IMR-90 (cell line): ENCODE data around the gene GGPS1. TPM values are rescaled to one million over a fixed set of nuclear protein-coding genes. Genes with fewer than 3 reads are reported as not detected.

Source experiments
- ATAC-seq: fragments of 200-7000 bp; cut with Tn5 transposase; 2 replicates; pipeline ENCODE4 v1.9.1; 2020; ENCODE audit warnings: low read depth, mild to moderate bottlenecking, moderate library complexity
- BruUV-seq: library from RNA; stranded (reverse); fragments of 400-500 nt; replicated peaks from 2 replicates; lab custom pipeline; 2021; lab: Mats Ljungman, UMichigan
- CTCF ChIA-PET: fragments of 300-600 bp; formaldehyde crosslinking; extraction: SDS; loops from one replicate; lab custom pipeline; 2021; ENCODE audit warnings: antibody characterized with exemption; lab: Yijun Ruan, JAX
- POLR2A ChIA-PET: fragments of 300-600 bp; sonication (Branson Sonifier 250); formaldehyde crosslinking; loops from one replicate; lab custom pipeline; 2022; ENCODE audit warnings: antibody characterized with exemption; ENCODE audit not compliant: unreplicated experiment; lab: Charles Lee
- DNase-seq: peaks from one replicate; pipeline ENCODE4 v3.0.0; 2013
- H2AFZ ChIP-seq: replicated peaks from 2 replicates; pipeline ENCODE3; 2013; ENCODE audit warnings: low read length, mild to moderate bottlenecking; ENCODE audit not compliant: poor library complexity
- H2AK5ac ChIP-seq: 2 replicates; pipeline ENCODE4 v1.6.1; 2013; ENCODE audit warnings: low read depth, low read length, inconsistent platforms
- H2AK9ac ChIP-seq: replicated peaks from 2 replicates; pipeline ENCODE3; 2013; ENCODE audit warnings: mild to moderate bottlenecking, low read depth, low read length, moderate library complexity; ENCODE audit not compliant: poor library complexity
- H2BK120ac ChIP-seq: 2 replicates; pipeline ENCODE4 v1.6.1; 2013; ENCODE audit warnings: low read depth, low read length, inconsistent platforms
- H2BK15ac ChIP-seq: 3 replicates; pipeline ENCODE4 v1.6.1; 2013; ENCODE audit warnings: low read depth, low read length, inconsistent platforms
- H2BK20ac ChIP-seq: 2 replicates; pipeline ENCODE4 v1.6.1; 2013; ENCODE audit warnings: low read depth, mild to moderate bottlenecking, inconsistent platforms, low read length, moderate library complexity
- H2BK5ac ChIP-seq: 2 replicates; pipeline ENCODE4 v1.6.1; 2013; ENCODE audit warnings: mild to moderate bottlenecking, low read depth, low read length, inconsistent platforms; ENCODE audit not compliant: poor library complexity, severe bottlenecking
- H3K14ac ChIP-seq: replicated peaks from 2 replicates; pipeline ENCODE4 v1.6.1; 2013; ENCODE audit warnings: low read depth, low read length, inconsistent platforms
- H3K18ac ChIP-seq: 2 replicates; pipeline ENCODE4 v1.6.1; 2013; ENCODE audit warnings: low read depth, low read length, control low read depth
- H3K23ac ChIP-seq: 2 replicates; pipeline ENCODE4 v1.6.1; 2013; ENCODE audit warnings: low read depth, low read length, inconsistent platforms
- H3K27ac ChIP-seq: 2 replicates; pipeline ENCODE4 v1.5.1; 2013; ENCODE audit warnings: mild to moderate bottlenecking, control low read depth, low read length; ENCODE audit not compliant: insufficient read depth
- H3K27me3 ChIP-seq: 2 replicates; pipeline ENCODE4 v1.6.1; 2013; ENCODE audit warnings: low read length; ENCODE audit not compliant: control insufficient read depth, insufficient read depth
- H3K36me3 ChIP-seq: 2 replicates; pipeline ENCODE4 v1.6.1; 2013; ENCODE audit warnings: low read length, mixed read lengths; ENCODE audit not compliant: control insufficient read depth, insufficient read depth
- H3K4ac ChIP-seq: 2 replicates; pipeline ENCODE4 v1.6.1; 2013; ENCODE audit warnings: low read depth, low read length, inconsistent platforms
- H3K4me1 ChIP-seq: 2 replicates; pipeline ENCODE4 v1.6.1; 2013; ENCODE audit warnings: low read length, mixed read lengths; ENCODE audit not compliant: control insufficient read depth, insufficient read depth
- H3K4me2 ChIP-seq: 2 replicates; pipeline ENCODE4 v1.6.1; 2013; ENCODE audit warnings: low read depth, mild to moderate bottlenecking, control low read depth, low read length, moderate library complexity
- H3K4me3 ChIP-seq: 2 replicates; pipeline ENCODE4 v1.5.1; 2013; ENCODE audit warnings: low read depth, mild to moderate bottlenecking, control low read depth, low read length, moderate library complexity; ENCODE audit not compliant: insufficient read depth
- H3K56ac ChIP-seq: 2 replicates; pipeline ENCODE4 v1.6.1; 2013; ENCODE audit warnings: low read length, inconsistent platforms; ENCODE audit not compliant: insufficient read depth; ENCODE audit errors: extremely low read depth
- H3K79me1 ChIP-seq, 2 experiments: 2 replicates each; pipeline ENCODE4 v1.6.1; 2013; ENCODE audit warnings: low read length in 2 of 2, inconsistent platforms in 1 of 2, low read depth in 1 of 2
- H3K9ac ChIP-seq: 2 replicates; pipeline ENCODE4 v1.6.1; 2013; ENCODE audit warnings: low read depth, low read length, control low read depth
- H3K9me1 ChIP-seq: 2 replicates; pipeline ENCODE4 v1.6.1; 2013; ENCODE audit warnings: low read length, inconsistent platforms; ENCODE audit not compliant: insufficient read depth
- H3K9me3 ChIP-seq: 2 replicates; pipeline ENCODE4 v1.6.1; 2013; ENCODE audit warnings: low read length; ENCODE audit not compliant: control insufficient read depth, insufficient read depth
- H4K20me1 ChIP-seq: 2 replicates; pipeline ENCODE4 v1.6.1; 2013; ENCODE audit warnings: low read length, inconsistent platforms; ENCODE audit not compliant: insufficient read depth
- H4K5ac ChIP-seq: 2 replicates; pipeline ENCODE4 v1.6.1; 2013; ENCODE audit warnings: mild to moderate bottlenecking, low read depth, low read length, control low read depth
- H4K8ac ChIP-seq, 2 experiments: 2 replicates each; pipeline ENCODE4 v1.6.1; 2013; ENCODE audit warnings: low read depth in 2 of 2, low read length in 2 of 2, control low read depth in 1 of 2, inconsistent platforms in 1 of 2
- H4K91ac ChIP-seq: 2 replicates; pipeline ENCODE4 v1.6.1; 2013; ENCODE audit warnings: low read depth, low read length, inconsistent platforms; ENCODE audit not compliant: insufficient read depth
- BHLHE40 ChIP-seq: fragments of 150-350 bp; IDR thresholded peaks from 2 replicates; pipeline ENCODE4 v1.6.1; 2016; ENCODE audit warnings: mild to moderate bottlenecking, low read depth, low read length
- CEBPB ChIP-seq: IDR thresholded peaks from 2 replicates; pipeline ENCODE4 v1.6.1; 2012; ENCODE audit warnings: low read depth, low read length, improper control_type of control experiment
- CHD1 ChIP-seq: IDR thresholded peaks from 2 replicates; pipeline ENCODE4 v1.6.1; 2012; ENCODE audit warnings: low read depth, low read length, improper control_type of control experiment
- MAFK ChIP-seq: IDR thresholded peaks from 2 replicates; pipeline ENCODE4 v1.6.1; 2012; ENCODE audit warnings: low read depth, low read length, improper control_type of control experiment
- MAZ ChIP-seq: IDR thresholded peaks from 2 replicates; pipeline ENCODE4 v1.6.1; 2012; ENCODE audit warnings: low read depth, mild to moderate bottlenecking, low read length, improper control_type of control experiment, moderate library complexity, borderline replicate concordance
- MXI1 ChIP-seq: IDR thresholded peaks from 2 replicates; pipeline ENCODE4 v1.6.1; 2012; ENCODE audit warnings: low read depth, mild to moderate bottlenecking, low read length, moderate library complexity, borderline replicate concordance
- RAD21 ChIP-seq: IDR thresholded peaks from 2 replicates; pipeline ENCODE4 v1.6.1; 2012; ENCODE audit warnings: low read length, improper control_type of control experiment
- RCOR1 ChIP-seq: IDR thresholded peaks from 2 replicates; pipeline ENCODE4 v1.6.1; 2012; ENCODE audit warnings: mild to moderate bottlenecking, low read length, improper control_type of control experiment; ENCODE audit not compliant: insufficient replicate concordance
- RFX5 ChIP-seq: IDR thresholded peaks from 2 replicates; pipeline ENCODE4 v1.8.0; 2012; ENCODE audit warnings: low read depth, mild to moderate bottlenecking, low read length, moderate library complexity
- WGBS, 2 experiments: methylation state at CpG; one replicate each; pipeline versions ENCODE4 v1.1.5 to v1.1.7; 2013; ENCODE audit warnings: missing lambda C conversion rate in 2 of 2; ENCODE audit not compliant: insufficient read length in 1 of 2; ENCODE audit errors: extremely low coverage in 2 of 2; 5-methylcytosine and 5-hydroxymethylcytosine counted together
- dilution Hi-C: fragments of 300-500 bp; cut with HindIII; formaldehyde crosslinking; loops from one replicate; pipeline ENCODE4 v1.14.3; 2018; ENCODE audit warnings: low sequenced_read_pairs; ENCODE audit not compliant: unreplicated experiment
- in situ Hi-C: fragments of 300-500 bp; cut with MboI; formaldehyde crosslinking; loops from 3 replicates; pipeline ENCODE4 v1.14.3; 2019; ENCODE audit warnings: low sequenced_read_pairs, inconsistent platforms, mixed read lengths
- intact Hi-C: fragments of 100-400 bp; cut with micrococcal nuclease; formaldehyde crosslinking; loops from 2 replicates; pipeline ENCODE4 v1.10.0; 2022
- polyA plus RNA-seq, 3 experiments: library from polyadenylated mRNA; depleted of rRNA; stranded (reverse); fragments of >200 nt; gene quantifications; 2 replicates each; pipeline ENCODE4 v1.2.3, GENCODE V29; 2012; ENCODE audit warnings: low replicate concordance in 1 of 3
- total RNA-seq: library from RNA; depleted of rRNA; stranded (reverse); fragments of >200 nt; gene quantifications from 2 replicates; pipeline ENCODE4 v1.2.3, GENCODE V29; 2012
- TF ChIP-seq, protein P1 (sequence below): conservative IDR thresholded peaks from 2 replicates; pipeline ENCODE4 v1.5.1; 2012; ENCODE audit warnings: mild to moderate bottlenecking, low read depth, low read length, improper control_type of control experiment
- TF ChIP-seq, protein P2 (sequence below): fragments of 150-350 bp; IDR thresholded peaks from 2 replicates; pipeline ENCODE4 v1.6.1; 2016; ENCODE audit warnings: low read depth, mild to moderate bottlenecking, low read length, moderate library complexity, borderline replicate concordance

GGPS1 gene
- total and polyA plus RNA-seq, 2 of the 4 experiments (the other 2 are of a cell fraction) = 16.4 to 21.5 TPM

DNA sequence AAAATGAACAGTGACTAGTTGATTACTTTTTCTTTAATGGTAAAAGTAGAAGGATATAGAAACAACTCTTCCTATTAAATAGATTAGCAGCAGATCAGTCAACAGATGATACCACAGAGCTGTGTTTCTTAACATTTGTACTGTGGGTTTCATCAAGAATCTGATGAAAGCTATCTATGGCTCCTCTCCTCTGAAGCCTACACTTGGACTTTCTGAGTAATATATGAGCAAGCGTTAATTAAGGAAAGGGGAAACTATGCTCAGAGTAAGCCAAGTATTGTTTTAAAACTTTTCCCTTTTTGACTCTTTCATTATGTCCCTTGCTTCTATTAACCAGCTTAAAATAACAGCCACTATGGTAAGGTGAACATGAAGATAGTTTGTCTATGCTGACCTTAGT, 11.2 kb upstream of the GGPS1 start:
- DNase-seq (no peak), ATAC-seq (no peak; the same call in 1 of the 2 replicates)
- H2AFZ ChIP-seq = no peak overlapping the region
- TF ChIP-seq MXI1 (no peak), RFX5 (no peak), CHD1 (no peak), BHLHE40 (no peak), MAZ (no peak), MAFK (no peak), RCOR1 (no peak), CEBPB (no peak), RAD21 (no peak)
- TF ChIP-seq, protein P1, sequence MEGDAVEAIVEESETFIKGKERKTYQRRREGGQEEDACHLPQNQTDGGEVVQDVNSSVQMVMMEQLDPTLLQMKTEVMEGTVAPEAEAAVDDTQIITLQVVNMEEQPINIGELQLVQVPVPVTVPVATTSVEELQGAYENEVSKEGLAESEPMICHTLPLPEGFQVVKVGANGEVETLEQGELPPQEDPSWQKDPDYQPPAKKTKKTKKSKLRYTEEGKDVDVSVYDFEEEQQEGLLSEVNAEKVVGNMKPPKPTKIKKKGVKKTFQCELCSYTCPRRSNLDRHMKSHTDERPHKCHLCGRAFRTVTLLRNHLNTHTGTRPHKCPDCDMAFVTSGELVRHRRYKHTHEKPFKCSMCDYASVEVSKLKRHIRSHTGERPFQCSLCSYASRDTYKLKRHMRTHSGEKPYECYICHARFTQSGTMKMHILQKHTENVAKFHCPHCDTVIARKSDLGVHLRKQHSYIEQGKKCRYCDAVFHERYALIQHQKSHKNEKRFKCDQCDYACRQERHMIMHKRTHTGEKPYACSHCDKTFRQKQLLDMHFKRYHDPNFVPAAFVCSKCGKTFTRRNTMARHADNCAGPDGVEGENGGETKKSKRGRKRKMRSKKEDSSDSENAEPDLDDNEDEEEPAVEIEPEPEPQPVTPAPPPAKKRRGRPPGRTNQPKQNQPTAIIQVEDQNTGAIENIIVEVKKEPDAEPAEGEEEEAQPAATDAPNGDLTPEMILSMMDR = no peak
- TF ChIP-seq, protein P2, sequence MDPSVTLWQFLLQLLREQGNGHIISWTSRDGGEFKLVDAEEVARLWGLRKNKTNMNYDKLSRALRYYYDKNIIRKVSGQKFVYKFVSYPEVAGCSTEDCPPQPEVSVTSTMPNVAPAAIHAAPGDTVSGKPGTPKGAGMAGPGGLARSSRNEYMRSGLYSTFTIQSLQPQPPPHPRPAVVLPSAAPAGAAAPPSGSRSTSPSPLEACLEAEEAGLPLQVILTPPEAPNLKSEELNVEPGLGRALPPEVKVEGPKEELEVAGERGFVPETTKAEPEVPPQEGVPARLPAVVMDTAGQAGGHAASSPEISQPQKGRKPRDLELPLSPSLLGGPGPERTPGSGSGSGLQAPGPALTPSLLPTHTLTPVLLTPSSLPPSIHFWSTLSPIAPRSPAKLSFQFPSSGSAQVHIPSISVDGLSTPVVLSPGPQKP = no peak
- ChIA-PET CTCF (no interaction called here), POLR2A (no interaction called here)
- dilution Hi-C loops (no loop called here), in situ Hi-C loops (no loop called here), intact Hi-C loops (no loop called here)
- peaks cover 15% of the 10 kb centered on the region for H3K9me1 ChIP-seq
- H3K9ac ChIP-seq = no peak overlapping the region
- H3K56ac ChIP-seq = no peak overlapping the region
- H2BK120ac ChIP-seq = no peak overlapping the region
- H3K18ac ChIP-seq = no peak overlapping the region
- no peak overlapping the region for H3K4ac ChIP-seq
- H3K4me1 ChIP-seq = peaks cover 4% of the 10 kb centered on the region; the same call in 1 of the 2 replicates
- no peak overlapping the region for H2BK20ac ChIP-seq
- no peak overlapping the region for H3K4me2 ChIP-seq
- H3K4me3 ChIP-seq = no peak overlapping the region
- no peaks in the 10 kb centered on the region for H3K27me3 ChIP-seq
- H3K79me1 ChIP-seq = peaks cover 3 to 63% of the 10 kb centered on the region in 2 experiments; a peak in 3 of 4 replicates
- no peak overlapping the region for H2AK9ac ChIP-seq
- H2AK5ac ChIP-seq = no peak overlapping the region
- no peak overlapping the region for H4K8ac ChIP-seq
- H4K20me1 ChIP-seq = peaks cover 90% of the 10 kb centered on the region
- H3K27ac ChIP-seq = no peak overlapping the region
- no TSS peak for BruUV-seq
- peaks cover 8% of the 10 kb centered on the region for H3K36me3 ChIP-seq
- H3K14ac ChIP-seq = no peak overlapping the region
- H3K23ac ChIP-seq = peak overlapping the region; percentile 28; the same call in 1 of the 2 replicates
- no peak overlapping the region for H2BK5ac ChIP-seq
- H3K9me3 ChIP-seq = no peaks in the 10 kb centered on the region
- H4K91ac ChIP-seq = no peak overlapping the region
- no peak overlapping the region for H2BK15ac ChIP-seq
- no peak overlapping the region for H4K5ac ChIP-seq
- WGBS, 2 experiments = no CpG with 5 or more reads among the region's 1 CpG
